IPS DF 19.7 (cell line): Measurements from ENCODE around the gene KRTAP10-2.
A peak's percentile ranks its signal among the peaks of the same experiment; 100 is the strongest.
"Not testable (repeated sequence)": the region's sequence is repeated elsewhere in the genome, so short reads cannot be mapped to it uniquely, and the experiment has no call there.

ENCODE experiments used
- DNase-seq: peaks from one replicate; pipeline ENCODE4 v3.0.0-alpha.2; 2013; ENCODE audit warnings: low read depth, low spot score

Gene KRTAP10-2

DNA sequence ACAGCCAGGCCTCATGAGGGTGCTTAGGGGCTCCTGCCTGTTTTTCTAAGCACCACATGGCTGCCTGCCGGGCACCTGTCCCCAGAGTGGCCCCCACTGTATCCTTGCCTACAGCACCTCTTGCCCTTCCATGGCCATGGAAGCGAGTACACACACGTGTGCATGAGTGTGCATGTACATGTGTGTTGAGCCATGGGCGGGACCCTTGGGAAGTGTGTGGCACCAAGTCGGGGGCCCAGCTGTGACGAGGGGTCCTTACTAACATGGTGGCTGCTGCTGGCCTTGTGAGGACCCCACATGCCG is 37.1 kb downstream of the KRTAP10-2 start:
- no peak for DNase-seq

DNA sequence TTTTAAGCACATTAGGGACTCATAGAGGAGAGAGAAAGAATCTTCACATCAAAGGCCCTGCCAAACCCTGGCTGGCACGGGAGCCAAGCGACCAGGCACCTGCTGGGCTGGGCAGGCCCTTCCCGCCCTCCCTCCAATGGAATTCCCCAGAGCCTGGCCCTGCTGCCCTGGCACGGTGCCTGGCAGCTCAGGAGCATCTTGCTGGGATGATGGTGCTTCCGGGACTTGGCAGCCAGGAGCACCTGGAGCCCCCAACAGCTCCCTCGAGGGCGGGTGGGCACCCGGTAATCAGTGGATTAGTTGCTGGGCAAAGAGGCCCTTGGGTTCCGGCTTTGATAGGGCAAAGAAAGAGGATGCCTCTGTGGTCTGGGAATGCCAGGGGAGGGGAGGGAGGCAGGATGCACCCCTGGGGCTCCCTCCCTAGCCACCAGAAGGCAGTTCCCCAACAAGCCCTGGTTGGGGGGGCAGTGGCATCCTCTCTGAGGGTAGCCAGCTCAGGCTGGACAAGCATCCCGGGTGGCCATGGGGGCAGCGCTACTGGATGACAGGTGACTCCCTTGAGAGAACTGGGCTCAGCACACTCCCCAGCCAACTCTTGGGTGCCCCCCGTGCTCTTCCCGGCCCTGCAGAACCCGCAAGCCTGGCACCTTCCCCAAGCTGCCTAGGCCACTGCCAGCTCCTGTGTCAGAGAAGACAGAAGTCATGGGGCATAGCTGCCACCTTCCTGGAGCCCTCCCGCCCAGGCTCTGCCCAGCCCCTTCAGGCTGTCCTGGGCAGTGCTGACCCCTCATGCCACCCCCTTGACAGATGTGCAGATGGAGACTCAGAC is 37.7 kb downstream of the KRTAP10-2 start:
- no peak for DNase-seq

DNA sequence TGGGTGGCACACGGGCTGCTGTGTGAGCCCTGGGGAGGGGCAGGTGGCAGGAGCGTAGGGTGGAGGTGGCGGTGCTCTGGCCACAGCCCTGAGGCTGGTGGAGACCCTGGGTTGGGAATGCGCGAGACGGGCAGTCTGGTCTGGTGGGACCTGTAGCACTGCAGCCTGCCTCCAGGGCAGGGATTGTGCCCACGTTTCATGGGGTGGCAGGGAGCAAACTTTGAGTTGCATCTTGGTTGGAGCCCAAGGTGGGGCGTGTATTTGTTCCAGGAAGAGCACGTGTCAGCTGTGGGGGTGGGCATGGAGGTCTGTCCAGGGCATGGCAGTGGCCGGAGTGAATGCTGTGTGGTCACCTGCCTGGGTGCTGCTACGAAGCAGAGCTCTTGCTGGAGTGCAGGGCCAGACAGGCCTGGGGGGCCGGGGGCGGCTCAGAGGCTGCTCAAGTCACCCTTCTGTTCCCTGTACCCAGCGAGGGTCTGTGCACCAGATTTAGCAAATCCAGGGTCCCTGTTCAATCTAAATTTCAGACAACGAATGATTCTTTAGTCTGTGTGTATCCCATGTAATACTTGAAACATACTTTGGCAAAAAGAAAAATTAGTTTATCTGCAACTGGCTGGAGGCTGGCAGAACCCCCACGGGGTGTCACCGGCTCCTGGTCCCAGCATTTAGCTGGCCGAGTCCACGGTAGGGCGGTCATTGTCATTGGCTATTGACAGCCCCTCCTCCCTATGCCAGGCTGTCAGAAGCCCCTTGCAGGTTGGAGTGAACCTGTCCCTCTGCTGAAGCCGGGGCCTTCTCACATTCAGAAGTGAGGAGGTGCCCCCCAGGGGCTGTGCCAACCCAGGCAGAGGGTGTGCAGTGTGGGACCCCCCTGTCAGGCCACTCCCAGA is 38.6 kb downstream of the KRTAP10-2 start:
- DNase-seq, result no peak

DNA sequence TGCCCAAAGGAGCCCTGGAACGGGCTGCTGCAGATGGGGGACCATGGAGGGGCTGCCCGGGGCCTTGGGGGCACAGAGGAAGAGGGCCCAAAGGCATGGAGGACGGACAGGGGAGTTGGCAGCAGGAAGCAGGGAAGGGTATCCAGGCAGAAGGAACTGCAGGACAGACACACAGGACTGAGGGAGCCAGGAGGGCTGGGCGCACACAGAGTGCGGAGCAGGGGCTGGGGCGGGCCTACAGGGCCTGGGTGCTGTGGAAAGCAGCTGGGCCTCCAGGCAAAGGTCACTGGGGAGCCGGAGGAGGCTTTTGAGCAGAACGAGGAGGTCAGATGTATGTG is 39.4 kb downstream of the KRTAP10-2 start:
- DNase-seq, result no peak

DNA sequence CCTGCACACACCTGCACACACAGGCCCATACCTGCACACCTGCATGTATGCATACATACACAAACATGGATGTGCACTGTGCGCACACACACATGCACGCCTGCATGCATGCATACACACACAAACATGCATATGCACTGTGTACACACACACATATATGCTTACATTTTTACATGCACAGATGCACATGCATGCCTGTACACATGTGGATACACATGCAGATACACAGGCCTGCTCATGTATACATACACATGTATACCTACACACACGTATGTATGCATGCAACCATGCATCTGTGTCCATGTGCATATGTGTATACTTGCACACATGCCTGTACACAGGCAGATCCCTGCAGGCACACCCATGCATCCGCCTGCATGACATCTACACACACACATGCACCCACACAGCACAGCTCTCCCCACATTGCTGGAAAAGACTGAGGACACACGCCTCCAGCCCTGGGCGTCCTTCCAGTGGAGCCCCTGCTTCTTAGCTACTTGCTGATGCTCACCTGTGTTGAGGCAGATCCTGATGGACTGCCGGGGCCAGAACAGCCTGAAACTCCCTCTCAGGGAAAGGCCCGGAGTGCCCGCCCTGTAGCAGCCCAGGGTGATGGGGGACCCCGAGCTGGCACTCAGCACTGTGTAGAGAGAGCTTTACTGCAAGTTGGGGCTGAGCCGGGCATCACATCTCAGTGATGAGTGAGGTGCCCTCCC is 39.9 kb downstream of the KRTAP10-2 start:
- no peak for DNase-seq

DNA sequence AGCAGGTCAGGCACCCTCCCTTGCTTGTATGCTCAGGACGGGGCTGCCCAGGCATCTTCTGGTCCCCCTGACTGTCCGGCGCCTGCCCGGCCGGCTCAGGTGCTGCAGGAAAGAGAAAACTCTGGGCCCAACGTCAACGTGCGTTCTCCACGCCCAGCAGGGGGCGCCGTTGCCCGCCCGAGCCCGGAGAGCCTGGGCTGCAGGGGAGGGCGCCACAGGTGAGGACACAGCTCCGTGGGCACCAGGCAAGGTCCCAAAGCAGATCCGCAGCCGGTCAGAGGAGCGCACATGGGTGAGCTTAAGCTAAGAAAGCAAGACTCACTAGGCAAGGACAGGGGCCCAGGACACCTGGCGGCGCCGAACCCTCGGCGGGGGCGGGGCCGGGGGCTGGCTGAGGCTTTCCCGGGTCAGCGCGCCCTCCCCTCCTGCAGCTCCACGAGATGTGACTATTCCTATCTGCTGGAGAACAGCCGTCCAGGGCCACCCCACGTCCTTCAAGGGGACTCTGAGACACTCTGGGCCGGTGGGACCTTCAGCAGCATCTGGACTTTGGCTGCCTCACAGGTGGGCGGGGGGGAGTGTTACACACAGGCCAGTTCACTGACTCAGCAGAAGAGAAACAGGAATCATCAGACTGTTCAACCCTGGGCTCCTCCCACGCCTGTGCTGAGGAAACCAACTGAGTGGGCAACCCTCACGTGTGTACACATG is 40.6 kb downstream of the KRTAP10-2 start:
- DNase-seq, result peak; percentile 35

DNA sequence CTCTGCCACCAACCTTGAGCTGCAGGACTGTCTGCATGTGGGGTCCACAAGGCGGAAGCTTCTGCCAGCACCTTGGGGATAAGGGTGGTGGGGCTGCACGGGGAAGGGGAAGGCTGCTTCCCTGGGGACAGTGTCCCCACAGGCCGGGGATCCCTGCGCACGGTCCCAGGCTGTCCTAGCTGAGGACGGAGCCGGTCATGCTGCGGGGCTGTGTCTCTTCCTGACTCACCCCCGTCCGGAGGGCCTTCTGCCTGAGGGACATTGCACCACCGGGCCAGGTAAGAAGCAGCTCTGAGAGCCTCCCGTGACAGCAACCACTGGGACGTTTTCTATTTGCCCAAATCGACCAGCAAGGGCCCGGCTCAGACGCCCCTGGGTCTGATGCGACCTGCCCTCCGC is 41.2 kb downstream of the KRTAP10-2 start:
- DNase-seq, result no peak

DNA sequence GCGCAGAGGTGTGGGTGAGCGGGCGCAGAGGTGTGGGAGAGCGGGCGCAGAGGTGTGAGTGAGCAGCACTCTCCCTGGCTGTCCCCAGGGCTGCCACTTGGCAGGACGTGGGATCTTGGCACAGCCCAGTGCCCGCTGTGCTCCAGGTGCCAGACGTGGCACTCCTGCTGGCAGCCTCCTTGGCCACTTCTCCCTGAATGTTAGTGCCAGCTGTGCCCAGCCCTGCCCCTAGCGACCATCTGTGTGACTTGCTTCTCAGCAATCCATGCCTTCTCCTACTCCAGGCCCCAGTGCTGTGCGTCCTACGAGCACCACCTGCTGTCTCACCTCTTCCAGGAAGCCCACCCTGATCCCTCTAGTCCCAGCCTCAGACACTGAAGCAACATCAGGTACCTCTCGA is 41.8 kb downstream of the KRTAP10-2 start:
- DNase-seq, result no peak

DNA sequence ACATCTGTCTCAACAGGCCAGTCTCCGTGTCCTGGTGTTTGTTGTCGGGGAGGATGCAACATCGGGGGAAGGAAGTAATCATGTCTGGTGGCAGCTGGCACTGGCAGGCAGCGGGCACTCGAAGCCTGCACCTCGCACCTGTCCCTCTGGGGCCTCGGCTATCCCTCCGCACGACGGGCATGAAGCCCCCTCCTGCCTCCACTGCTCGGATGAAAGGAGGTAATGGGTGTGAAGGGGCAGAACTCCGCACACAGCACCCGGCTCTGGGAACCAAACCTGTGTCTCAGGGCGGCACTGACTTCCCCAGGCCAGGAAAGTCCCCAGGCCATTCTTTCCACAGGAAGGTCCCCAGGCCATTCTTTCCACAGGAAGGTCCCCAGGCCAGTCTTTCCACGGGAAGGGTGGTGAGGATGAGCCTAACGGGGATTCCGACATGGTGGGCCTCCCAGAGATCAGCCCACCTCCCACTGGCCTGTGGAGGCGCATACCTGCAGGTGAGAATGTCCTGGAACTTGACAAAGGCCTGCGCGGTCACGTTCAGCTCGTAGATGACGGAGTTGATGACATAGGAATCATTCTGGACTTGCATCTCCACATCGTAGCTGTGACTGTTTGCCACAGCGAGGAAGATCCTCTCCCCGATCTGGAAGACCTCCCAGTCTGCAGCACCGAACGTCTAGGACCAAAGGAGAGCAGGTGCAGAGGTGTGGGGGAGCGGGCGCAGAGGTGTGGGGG is 42.4 kb downstream of the KRTAP10-2 start:
- no peak for DNase-seq

DNA sequence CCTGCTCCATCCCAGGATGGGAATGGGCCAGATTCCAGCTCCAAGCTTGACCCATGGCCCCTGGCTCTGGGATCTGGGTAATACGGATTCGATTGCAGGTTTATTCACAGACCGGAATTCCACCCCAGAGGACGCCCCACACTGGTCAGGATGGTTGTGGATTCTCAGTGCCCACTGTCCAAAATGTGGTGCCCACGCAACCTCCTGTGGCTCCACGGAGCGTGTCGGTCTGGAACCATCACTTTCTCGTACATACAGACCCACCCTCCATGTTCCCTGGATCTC is 42.9 kb downstream of the KRTAP10-2 start:
- DNase-seq, result no peak

DNA sequence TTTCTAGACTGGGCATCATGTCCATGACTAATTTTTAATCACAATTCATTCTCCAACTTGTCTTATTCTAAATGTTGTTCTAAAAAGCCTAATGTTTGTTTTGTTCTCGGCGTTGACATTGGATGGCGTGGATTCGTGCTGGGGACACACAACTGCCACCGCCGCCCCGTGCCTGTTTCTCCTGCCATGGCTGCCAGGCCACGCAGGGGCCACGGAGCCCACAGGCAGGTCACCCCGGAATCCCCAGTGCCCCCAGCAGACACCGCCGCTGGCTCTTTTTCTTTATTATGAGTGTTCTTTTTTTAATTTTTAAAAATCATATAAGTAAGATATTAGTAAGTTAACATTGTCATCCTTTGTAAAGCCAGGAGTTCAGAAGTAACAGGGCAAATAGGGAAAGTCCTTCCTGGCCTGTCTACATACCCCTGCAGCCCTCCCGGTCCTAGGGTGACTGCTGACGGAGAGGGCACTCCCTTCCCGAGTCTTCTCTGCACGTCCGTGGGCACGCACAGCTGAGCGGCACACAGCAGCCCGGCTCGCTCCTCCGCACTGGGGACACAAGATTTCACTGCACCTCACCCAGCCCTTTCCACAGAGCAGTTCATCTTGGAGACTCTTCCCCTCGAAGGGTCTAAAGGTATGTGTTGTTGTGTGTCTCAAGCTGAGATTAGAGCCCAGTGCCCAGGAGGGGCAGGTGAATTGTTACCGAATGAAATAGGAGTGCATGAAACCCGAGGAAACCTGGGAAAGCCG is 43.5 kb downstream of the KRTAP10-2 start:
- DNase-seq, result no peak

DNA sequence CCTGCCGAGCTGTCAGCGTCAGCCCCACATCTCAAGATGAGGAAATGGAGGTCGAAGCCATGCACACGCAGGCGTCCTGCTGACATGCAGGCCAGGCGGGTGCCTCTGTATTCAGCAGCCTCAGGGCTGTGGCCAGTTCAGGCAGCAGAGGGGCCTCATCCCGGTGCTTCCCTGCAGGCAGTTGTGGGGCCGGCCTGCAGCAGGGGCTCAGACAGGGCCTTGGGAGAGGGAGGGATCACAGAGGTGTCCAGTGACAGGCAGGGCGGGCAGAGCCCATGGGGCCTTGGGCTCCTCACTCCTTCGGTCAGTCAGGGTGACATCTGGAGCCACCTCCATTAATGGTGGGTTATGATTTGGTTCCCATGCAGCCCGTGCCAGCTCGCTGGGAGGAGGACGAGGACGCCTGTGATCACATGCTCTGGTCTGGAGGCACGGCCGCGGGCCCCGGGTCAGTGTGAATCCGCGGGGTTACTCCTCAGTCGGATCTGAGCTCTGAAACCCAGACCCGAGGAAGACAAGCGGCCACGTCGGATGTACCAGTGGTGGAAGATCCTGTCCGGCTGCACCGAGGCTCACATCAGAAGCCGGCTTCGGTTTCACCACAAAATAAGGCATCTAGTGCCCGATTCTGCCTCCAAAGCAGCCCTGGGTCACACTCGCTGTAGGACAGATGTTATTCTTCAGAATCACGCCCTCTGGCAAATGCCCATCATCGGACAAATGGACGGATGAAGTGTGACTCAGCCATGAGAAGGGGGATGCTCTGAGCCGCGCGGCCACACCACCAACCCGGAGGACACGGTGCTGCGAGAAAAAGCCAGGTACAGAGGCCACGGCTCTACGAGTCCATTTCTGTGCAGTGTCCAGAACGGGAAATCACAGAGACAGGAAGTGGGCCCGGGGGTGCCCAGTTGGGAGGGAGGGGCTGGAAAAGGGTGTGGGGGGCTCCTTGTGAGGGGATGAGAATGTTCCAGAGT is 44.7 kb downstream of the KRTAP10-2 start:
- no peak for DNase-seq

DNA sequence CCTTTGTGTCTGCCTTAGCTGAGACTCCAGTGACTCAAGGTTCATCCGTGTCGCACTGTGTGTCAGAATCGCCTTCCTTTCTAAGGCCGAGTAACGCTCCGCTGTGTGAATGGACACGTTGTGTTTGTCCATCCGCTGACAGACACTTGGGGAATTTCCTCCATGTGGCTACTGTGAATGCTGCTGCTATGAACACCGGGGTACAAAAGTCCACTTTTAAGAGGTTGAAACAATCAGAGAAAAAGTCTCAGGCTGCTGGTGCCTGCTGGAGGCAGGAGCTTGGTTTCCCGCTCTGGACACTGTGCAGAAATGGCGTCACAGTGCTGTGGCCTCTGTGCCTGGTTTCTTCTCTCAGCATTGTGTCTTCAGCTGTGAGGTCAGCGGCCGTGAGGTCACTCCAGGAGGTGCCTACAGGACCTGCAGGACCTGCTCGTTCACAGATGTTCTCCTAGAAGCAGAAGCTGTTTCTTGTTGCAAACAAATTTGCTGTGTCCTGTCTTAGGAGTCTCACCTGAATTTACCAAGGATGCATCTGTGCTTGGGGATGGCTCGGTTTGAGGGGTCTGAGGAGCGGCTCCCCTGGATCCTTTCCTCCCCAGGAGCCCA is 45.5 kb downstream of the KRTAP10-2 start:
- no peak for DNase-seq

DNA sequence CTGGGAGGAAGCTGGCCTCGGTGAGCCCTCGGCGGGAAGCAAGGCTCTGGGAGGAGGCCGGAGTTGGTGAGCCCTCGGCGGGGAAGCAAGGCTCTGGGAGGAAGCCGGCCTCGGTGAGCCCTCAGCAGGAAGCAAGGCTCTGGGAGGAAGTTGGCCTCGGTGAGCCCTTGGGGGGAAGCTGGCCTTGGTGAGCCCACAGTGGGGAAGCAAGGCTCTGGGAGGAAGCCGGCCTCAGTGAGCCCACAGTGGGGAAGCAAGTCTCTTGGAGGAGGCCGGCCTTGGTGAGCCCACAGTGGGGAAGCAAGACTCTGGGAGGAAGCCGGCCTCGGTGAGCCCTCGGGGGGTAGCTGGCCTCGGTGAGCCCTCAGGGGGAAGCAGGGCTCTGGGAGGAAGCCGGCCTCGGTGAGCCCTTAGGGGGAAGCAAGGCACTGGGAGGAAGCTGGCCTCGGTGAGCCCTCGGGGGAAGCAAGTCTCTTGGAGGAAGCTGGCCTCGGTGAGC is 47.4 kb downstream of the KRTAP10-2 start:
- DNase-seq, result no peak

DNA sequence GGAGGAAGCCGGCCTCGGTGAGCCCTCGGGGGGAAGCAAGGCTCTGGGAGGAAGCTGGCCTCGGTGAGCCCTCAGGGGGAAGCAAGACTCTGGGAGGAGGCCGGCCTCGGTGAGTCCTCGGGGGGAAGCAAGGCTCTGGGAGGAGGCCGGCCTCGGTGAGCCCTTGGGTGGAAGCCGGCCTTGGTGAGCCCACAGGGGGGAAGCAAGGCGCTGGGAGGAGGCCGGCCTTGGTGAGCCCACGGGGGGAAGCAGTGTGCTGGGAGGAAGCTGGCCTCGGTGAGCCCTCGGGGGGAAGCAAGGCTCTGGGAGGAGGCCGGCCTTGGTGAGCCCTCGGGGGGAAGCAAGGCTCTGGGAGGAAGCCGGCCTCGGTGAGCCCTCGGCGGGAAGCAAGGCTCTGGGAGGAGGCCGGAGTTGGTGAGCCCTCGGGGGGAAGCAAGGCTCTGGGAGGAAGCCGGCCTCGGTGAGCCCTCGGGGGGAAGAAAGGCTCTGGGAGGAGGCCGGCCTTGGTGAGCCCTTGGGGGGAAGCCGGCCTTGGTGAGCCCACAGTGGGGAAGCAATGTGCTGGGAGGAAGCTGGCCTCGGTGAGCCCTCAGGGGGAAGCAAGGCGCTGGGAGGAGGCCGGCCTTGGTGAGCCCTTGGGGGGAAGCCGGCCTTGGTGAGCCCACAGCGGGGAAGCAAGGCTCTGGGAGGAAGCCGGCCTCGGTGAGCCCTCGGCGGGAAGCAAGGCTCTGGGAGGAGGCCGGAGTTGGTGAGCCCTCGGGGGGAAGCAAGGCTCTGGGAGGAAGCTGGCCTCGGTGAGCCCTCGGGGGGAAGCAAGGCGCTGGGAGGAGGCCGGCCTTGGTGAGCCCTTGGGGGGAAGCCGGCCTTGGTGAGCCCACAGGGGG is 48.1 kb downstream of the KRTAP10-2 start:
- not testable (repeated sequence) for DNase-seq

DNA sequence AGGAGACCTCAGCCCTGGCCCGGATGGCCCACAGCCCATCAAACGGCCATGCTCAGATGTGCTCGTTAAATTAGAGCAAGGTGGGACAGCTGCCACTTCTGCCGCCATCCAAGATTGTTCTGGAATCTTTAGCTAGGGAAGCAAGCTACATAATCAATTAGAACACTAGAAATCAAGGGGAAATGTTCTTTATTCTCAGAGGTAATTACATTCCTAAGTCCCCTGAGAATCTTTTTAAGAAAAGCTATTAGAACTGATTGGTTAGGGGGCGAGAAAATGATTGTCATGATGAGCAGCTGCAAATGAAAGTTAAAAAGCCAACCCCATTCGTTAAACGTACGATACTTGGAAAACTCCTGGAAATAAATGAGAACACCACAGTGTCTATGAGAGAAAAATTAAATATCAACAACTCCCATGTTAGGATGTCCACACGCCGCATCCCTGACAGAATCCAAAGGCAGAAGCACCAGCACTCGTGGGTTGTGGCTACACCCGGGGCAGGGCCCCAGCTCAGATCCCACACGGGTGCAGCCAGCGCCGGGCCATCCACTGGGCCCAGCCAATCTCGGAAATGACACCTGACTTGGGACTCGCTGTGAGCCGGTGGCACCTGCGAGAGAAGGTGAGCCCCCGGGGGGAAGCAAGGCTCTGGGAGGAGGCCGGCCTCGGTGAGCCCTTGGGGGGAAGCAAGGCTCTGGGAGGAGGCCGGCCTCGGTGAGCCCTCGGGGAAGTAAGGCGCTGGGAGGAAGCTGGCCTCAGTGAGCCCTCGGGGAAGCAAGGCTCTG is 48.9 kb downstream of the KRTAP10-2 start:
- DNase-seq, result no peak
